HG02970 (cell line): ENCODE data around the gene LRBA.

Experiments
- ATAC-seq: cut with Tn5 transposase; IDR thresholded peaks from one replicate; pipeline ENCODE4 v1.9.1; 2021; ENCODE audit warnings: mild to moderate bottlenecking, moderate library complexity, moderate number of reproducible peaks; ENCODE audit not compliant: unreplicated experiment, low FRiP score

The LRBA gene

DNA sequence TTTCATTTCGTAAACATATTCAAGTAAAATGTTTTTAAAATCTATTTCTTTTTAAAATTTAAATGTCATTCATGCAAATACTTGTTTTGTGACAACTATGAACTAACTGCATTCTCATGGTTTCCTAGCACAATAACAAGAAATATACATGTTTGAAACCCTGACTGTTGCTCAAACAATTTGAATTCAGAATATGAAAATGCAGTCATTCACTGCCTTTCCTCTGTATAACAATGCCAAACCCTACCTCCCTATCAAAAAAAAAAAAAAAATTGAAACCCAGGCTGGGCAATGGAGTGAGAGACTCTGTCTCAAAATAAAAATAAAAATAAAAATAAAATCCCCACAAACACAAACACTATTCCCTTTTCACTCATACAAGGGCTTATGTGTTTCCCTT is 391.0 kb downstream of the LRBA start:
- ATAC-seq, result no peak

DNA sequence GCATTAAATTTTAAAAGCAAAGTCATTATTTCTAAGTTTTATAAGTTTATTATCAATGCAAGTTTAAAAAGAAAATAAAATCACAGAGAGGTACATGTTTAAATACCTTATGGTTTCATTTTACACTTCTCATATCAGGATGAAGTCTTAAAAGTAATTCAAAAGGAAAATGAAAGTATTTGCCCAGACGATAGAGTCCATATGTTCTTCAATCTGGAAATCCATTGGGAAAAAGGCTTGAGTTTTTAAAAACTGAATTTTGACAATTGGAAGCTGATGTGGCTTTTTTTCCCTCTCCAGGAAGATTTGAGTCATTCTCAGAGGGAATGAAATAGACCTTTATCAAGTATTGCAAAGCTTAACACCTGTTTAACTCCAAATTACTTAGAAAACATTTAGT is 396.0 kb downstream of the LRBA start:
- no peak for ATAC-seq

- ATAC-seq, result no peak
These were observed 406.0 kb downstream of the LRBA start for GRCh38 chr4:150609131-150609530.

- ATAC-seq, result no peak
These were observed 414.2 kb downstream of the LRBA start for GRCh38 chr4:150600812-150601445.

GRCh38 chr4:150599547-150599946 is 415.5 kb downstream of the LRBA start:
- ATAC-seq, result no peak

- ATAC-seq, result no peak
These were observed 416.2 kb downstream of the LRBA start for GRCh38 chr4:150598909-150599308.

DNA sequence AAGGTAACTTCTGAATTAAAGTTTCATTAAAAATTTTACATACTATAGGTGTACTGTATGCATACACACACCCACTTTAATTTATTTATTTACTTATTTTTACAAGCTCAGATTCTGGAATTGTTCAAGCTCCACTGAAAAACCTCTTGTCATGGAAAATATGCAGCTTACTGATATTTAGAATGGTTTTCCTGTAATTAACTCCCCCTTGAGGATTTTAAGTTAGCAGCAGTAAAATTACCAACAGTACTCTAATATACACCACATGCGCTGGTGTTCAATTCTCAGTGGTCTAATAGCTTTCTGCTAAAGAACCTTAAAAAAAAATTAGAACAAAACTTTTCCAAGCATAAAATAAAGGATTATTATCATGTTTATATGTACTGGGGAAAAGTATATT is 421.1 kb downstream of the LRBA start:
- ATAC-seq, result no peak

DNA sequence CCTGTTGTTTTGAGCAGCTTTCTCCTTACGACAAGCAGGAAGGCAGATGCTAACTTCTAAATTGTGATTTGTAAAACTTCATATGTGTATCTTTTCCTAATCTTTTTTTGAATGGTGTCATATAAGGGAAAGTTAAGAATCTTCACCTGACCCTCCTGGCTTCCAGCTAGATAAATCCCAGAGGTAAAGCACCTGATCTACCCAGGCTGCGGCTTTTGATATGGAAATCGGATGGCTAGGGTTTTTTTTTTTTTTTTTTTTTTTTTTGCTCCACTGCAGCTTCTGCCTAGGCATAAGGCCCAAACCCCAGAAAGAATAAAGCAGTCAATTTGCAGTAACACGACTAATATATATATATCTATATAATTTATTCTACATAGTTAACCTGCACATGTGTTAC is 423.2 kb downstream of the LRBA start:
- no peak for ATAC-seq

DNA sequence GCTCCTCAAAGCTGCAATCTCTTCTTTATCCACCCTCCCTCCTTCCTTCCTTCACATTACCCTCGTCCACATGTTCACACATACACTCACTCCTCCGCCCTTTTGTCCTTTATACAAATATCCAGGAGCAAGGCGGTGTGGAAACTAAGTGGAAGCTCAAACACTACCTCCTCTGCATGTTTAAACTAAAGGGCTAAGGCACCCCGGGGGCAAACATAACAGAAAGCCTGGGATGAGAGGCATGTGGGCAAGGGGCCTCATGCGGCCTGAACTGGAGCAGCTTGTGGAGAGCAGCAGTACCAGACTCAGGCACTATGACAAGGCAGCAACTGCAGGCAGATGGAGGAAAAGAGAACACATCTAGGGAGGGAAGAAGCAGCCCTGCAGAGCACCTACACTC is 423.7 kb downstream of the LRBA start:
- no peak for ATAC-seq

GRCh38 chr4:150590631-150591030 is 424.5 kb downstream of the LRBA start:
- ATAC-seq, result no peak

DNA sequence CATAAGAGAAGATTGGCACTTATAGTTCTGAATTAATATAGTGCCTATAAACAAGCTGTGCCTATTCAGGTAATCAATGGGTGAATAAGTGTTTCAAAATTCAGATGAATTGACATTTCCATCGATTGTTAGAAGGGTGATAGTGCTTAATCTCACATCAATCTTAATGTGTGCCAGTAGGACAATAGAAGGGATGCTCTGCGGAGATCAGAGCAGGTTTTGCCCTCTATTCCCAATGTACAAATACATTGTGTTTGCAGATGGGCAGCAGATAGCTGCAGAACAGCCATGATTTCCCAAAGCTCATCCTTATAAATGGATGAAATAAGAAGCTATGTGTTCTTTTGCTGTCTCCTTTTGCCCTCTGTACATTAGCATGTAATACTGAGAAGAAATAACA is 425.9 kb downstream of the LRBA start:
- no peak for ATAC-seq

GRCh38 chr4:150588316-150588715 is 426.8 kb downstream of the LRBA start:
- no peak for ATAC-seq

DNA sequence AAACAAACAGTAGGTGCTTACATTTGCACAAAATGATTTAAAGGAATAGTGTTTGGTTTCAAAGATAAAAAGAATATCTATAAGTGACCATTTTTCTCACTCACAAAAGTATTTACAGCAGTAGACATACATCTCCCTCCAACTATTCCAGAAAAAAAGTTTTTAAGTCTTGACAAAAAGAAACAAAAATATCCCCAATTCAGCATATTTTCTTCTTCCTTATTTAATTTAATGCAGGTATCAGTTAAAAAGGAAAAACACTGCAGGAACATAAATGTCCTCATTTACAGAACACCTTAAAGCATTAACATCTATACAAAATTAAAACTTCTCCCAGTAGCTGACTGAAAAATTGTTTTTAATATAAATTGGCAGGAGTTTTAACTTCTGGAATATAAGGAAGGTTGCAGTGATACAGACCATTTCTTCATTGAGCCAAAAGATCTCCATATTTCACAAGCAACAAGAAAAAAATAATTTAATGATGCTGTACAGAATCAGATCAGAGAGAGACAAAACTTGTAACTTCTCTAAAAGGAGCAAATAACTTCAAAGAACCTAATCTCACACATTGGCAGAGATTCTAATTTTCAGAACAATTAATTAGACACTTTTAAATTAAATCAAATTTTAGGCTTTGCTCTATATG is 428.8 kb downstream of the LRBA start:
- ATAC-seq, result no peak

- no peak for ATAC-seq
These were observed 429.5 kb downstream of the LRBA start for GRCh38 chr4:150585611-150586010.

- no peak for ATAC-seq
These were observed 430.8 kb downstream of the LRBA start for GRCh38 chr4:150584111-150584915.

- no peak for ATAC-seq
These were observed 431.6 kb downstream of the LRBA start for GRCh38 chr4:150583287-150584110.

- ATAC-seq, result no peak
These were observed 432.2 kb downstream of the LRBA start for GRCh38 chr4:150582873-150583286.

- ATAC-seq, result no peak
These were observed 432.8 kb downstream of the LRBA start, which contains the start of gene MAB21L2 for GRCh38 chr4:150582146-150582872. Gene MAB21L2 (plus strand): TSS chr4:150582151. CDS start chr4:150583030, 879 bp downstream.

GRCh38 chr4:150581641-150582051 is 433.4 kb downstream of the LRBA start:
- ATAC-seq, result no peak

DNA sequence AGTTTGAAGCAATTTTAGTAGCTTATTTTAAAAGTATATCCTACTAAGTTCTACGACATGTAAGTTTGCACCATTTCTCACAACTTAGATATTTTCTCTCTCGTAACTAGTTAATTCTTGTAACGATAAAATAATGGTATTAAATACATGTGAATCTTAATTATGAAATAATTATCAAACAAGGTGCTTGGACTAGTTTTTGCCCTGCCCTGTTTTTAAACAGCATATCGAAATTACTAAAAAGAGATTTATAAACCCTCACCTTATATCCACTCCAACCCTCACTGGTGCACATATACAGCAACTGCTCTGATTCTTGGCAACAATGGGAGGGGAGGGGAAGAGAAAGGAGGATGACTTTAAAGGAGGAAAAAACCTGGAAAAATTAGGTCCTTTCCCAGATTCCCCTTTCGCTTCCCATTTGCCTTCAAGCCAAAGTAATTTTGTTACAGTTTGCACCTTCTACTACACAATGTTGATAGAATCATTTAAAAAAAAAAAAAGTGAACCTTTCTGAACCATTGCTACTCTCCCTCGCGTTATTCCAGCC is 434.0 kb downstream of the LRBA start:
- no peak for ATAC-seq
